GM10847 (cell line): Measurements from ENCODE around the gene AEBP1.

Experiments used
- POLR2A ChIP-seq: IDR thresholded peaks from 2 replicates; pipeline ENCODE4 v1.6.1; 2011; ENCODE audit not compliant: insufficient read length; ENCODE audit errors: extremely low read depth

Gene AEBP1

DNA sequence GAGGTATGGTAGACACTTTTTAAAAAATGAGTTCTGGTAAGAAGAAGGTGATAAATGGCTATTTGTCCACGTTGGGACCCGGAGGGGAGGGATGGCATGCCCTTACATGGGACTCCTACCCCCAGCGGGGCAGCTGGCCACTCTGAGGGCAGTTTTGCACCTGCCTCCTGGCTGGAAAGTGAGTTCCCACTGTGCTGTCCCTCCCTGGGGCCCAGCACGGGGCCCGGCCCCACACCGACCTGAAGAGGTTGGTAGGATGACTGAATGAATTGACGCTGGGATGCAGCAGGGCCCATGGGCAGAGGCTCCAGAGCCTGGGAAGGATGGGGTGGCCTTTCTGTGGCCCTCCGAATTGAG, 601 bp upstream of the AEBP1 start:
- TF ChIP-seq POLR2A, result no peak

DNA sequence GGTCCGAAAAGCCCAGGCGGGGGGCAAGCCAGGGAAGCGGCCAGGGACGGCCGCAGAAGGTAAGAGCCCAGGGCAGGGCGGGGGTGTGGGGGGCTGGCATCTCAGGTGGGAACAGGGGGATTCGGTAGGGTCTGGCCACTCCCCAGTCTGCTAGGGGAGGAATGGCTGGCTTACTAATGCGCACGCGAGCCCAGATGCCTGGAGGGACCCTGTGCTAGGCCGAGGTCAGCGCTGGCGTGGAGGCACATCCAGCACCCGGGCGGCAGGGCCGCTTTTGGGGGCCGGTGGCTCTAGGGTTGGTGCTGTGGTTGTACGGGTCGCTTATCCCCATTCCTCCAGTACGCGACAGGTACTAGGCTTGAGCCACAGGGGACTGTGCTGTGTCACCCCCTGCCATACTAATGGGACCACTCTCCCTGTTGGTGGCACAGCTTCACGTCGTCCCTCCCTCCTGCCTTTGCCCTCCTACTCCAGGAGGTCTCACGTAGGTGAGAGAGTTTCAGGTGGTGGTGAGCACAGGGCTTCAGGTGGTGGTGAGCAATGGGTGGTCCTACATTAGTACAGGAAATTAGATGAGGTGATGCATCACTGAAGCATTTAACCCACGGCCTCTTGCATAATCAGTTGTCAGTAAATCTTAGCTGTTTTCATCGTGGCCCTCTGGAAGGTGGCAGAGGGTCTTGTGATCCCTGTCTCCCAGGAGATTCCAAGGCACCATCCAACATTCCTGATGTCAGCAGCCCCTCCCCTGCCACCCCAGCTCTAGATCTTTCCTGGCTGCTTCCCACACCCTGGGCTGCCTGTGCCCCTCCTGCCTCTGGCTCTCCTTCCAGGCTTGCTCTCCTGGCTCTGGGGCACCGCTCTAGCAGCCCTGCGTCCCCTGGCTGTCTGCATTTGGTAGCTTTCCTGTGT, 971 bp downstream of the AEBP1 start:
- no peak for TF ChIP-seq POLR2A

GRCh38 chr7:44105832-44106231, 1.7 kb downstream of the AEBP1 start:
- no peak for TF ChIP-seq POLR2A

DNA sequence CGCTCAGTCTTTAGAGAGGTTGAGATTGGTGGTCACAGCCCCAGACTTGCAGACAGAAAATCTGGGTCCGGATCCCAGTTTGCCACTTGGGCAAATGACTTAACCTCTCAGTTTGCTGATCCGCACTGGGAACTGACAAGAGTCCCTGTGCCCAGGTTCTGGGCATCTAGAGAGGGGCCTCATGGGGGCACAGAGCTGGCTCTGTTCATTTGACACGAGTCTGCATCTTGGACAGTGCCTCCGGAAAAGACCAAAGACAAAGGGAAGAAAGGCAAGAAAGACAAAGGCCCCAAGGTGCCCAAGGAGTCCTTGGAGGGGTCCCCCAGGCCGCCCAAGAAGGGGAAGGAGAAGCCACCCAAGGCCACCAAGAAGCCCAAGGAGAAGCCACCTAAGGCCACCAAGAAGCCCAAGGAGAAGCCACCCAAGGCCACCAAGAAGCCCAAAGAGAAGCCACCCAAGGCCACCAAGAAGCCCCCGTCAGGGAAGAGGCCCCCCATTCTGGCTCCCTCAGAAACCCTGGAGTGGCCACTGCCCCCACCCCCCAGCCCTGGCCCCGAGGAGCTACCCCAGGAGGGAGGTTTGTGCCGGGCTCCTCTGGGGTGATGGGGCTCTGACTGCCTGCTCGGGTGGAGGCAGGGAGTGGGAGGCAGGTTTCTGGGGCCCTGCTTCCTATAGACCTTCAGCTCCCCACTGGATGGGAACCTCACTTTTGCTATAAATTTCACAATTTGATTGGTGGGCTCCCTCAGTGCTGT, 2.3 kb downstream of the AEBP1 start:
- TF ChIP-seq POLR2A, result no peak

- TF ChIP-seq POLR2A, result no peak
Measured at GRCh38 chr7:44107116-44107960, 3.2 kb downstream of the AEBP1 start.

GRCh38 chr7:44107961-44108767, 4.0 kb downstream of the AEBP1 start:
- TF ChIP-seq POLR2A, result no peak

GRCh38 chr7:44108768-44109750, 4.9 kb downstream of the AEBP1 start:
- TF ChIP-seq POLR2A, result no peak

- TF ChIP-seq POLR2A, result no peak
Measured at GRCh38 chr7:44109991-44110390, 5.8 kb downstream of the AEBP1 start.

DNA sequence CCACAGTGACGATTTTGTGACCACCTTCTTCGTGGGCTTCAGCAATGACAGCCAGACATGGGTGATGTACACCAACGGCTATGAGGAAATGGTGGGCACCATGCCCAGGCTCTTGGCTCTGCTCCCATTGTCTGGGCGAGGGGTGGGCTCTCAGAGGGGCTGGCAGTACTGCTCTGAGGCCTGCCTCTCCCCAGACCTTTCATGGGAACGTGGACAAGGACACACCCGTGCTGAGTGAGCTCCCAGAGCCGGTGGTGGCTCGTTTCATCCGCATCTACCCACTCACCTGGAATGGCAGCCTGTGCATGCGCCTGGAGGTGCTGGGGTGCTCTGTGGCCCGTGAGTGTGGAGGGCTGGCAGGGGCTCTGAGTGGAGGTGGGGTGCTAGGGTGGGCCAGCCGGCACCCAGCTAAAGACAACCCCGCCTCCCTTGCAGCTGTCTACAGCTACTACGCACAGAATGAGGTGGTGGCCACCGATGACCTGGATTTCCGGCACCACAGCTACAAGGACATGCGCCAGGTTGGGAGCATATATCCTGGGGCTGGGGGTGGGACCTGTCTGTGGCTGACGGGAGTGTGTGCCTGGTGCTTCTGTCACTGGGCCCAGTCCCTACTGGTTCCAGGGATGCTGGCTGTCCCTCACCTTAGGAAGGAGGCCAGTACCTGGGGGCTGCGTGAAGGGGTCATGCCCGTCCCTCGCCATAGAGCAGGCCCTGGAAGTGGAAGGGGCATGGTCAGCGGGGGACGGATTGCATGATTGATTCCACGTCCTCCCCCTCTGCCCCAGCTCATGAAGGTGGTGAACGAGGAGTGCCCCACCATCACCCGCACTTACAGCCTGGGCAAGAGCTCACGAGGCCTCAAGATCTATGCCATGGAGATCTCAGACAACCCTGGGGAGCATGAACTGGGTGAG, 6.8 kb downstream of the AEBP1 start:
- no peak for TF ChIP-seq POLR2A

- no peak for TF ChIP-seq POLR2A
Measured at GRCh38 chr7:44111761-44112160, 7.6 kb downstream of the AEBP1 start.

GRCh38 chr7:44112231-44112996, 8.3 kb downstream of the AEBP1 start:
- no peak for TF ChIP-seq POLR2A
